ENCODE measurements around the gene STIMATE.

Gene STIMATE

GRCh38 chr3:52791366-52791765, 106.0 kb downstream of the STIMATE start:
- DNase-seq (ENCODE audit: low read depth, low spot score): no peak

GRCh38 chr3:52790741-52791140, 106.6 kb downstream of the STIMATE start:
- DNase-seq (ENCODE audit: low read depth, low spot score): no peak

DNA sequence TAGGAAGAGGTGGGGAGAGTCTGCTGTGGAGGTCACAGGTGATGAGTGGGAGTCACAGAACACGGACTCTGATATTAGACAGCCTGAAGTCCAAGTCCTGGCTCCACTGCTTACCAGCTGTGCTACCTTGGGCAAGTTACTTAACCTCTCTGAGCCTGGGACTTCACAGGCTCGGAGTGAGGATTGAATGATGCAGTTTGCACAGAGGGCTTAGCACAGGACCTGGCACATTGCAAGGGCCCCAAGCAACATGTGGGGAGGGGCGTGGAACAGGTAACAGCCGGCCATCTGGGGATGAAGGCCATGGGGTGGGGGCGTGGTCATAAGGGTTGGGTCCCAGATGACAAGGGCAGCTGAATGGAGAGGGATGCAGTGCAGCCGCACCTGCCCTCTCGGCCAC, 107.0 kb downstream of the STIMATE start:
- no peak for DNase-seq (ENCODE audit: low read depth, low spot score)

DNA sequence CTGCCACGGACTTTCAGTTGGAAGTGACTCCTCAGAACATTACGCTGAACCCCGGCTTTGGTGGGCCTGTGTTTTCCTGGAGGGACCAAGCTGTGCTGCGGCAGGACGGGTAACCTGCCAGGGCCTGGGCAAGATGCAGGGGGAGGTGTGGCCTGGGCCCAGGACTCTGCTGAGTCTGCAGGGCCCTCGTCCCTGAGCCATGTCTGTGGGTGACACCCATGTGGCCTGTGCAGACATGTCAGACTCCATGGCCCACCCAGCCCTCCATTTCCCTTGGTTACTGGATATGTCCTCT, 107.7 kb downstream of the STIMATE start:
- DNase-seq (ENCODE audit: low read depth, low spot score): no peak

DNA sequence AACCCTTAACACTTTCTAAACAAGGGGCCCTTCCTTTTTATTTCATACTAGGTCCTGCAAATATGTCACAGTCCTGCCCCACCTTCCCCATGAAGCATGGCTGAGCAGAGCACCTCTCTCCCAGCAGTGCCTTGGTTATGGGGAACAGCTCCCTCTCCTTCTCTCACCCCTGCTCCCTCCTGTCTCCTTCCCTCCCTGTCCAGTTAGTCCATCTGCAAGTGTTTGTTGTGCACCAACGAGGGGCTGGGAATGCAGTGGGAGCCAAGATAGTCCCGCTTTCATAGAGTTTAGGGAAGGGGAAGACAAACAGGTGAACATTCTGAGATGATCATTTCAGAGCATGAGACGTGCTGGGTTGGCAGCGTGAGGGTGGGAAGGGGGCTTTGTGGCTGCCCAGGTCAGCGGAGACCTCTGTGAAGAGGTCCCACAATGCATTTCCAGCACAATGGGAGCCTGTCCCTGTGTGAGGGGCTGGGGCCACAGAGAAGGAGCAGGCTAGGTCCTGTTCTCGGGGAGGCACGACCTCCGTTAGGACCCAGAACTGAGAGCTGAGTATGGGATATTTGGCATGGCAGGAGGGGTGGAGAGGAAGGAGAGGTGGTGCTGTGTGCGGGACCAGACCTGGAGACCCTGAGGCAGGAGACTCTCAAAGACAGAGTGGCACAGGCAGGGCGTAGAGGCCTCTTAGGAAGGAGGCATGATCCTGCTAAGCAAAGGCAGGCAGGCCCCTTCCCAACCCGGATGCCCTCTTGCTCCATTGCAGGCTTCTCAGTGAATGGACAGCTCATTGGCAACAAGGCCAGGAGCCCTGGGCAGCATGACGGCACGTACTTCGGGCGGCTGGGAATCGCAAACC, 108.2 kb downstream of the STIMATE start:
- DNase-seq (ENCODE audit: low read depth, low spot score): no peak

GRCh38 chr3:52787672-52788625, 109.4 kb downstream of the STIMATE start:
- no peak for DNase-seq (ENCODE audit: low read depth, low spot score)

GRCh38 chr3:52787246-52787645, 110.1 kb downstream of the STIMATE start:
- DNase-seq (ENCODE audit: low read depth, low spot score): no peak

Data from smooth muscle cell of the brain vasculature (primary cell).